B cell (primary cell): ENCODE results near the gene FOXE3. TPM values are rescaled to one million over a fixed set of nuclear protein-coding genes. Genes with fewer than 3 reads are reported as not detected.
A peak's percentile ranks its signal among the peaks of the same experiment; 100 is the strongest.

Experiments
- ATAC-seq: fragments of 200-7000 bp; cut with Tn5 transposase; one replicate; pipeline ENCODE4 v1.10.0; 2021; ENCODE audit warnings: low read depth, mild to moderate bottlenecking, moderate number of reproducible peaks, moderate library complexity
- CTCF ChIA-PET: fragments of 350-600 bp; sonication (Branson Sonifier 250); formaldehyde crosslinking; loops from one replicate; lab custom pipeline; 2021; ENCODE audit warnings: antibody characterized with exemption, inconsistent platforms; lab: Charles Lee
- POLR2A ChIA-PET: fragments of 350-600 bp; sonication (Branson Sonifier 250); formaldehyde crosslinking; loops from one replicate; lab custom pipeline; 2021; ENCODE audit warnings: antibody characterized with exemption; lab: Charles Lee
- DNase-seq: peaks from one replicate; pipeline ENCODE4 v3.0.0; 2013
- H2AFZ ChIP-seq: 2 replicates; pipeline ENCODE4 v1.6.1; 2012; ENCODE audit warnings: mild to moderate bottlenecking, low read depth, low read length; ENCODE audit not compliant: insufficient read depth, poor library complexity, severe bottlenecking
- H3K27ac ChIP-seq, 2 donors: 1 replicate in 1 of 2; 2 replicates in 1 of 2; pipeline ENCODE4 v1.5.1; 2012 to 2013; ENCODE audit warnings: low read length in 2 of 2, mild to moderate bottlenecking in 2 of 2, moderate library complexity in 1 of 2
- H3K27me3 ChIP-seq, 4 experiments: fragments of 200-600 bp in 1 of 4; sonication (generic) in 1 of 4; replicated peaks in 1 of 4; 1 replicate in 2 of 4; 2 replicates in 2 of 4; pipeline versions ENCODE4 v1.6.1 to v1.7.0; 2013 to 2016; ENCODE audit warnings: low read length in 3 of 4, mild to moderate bottlenecking in 2 of 4, mixed read lengths in 1 of 4, moderate library complexity in 1 of 4; ENCODE audit not compliant: insufficient read depth in 4 of 4, control insufficient read depth in 3 of 4; ENCODE audit errors: control extremely low read depth in 1 of 4
- H3K36me3 ChIP-seq, 2 experiments: replicated peaks in 1 of 2; 1 replicate in 1 of 2; 2 replicates in 1 of 2; pipeline versions ENCODE4 v1.6.1 to v1.7.1; 2013; ENCODE audit warnings: low read length in 1 of 2; ENCODE audit not compliant: insufficient read depth in 2 of 2, control insufficient read depth in 1 of 2; ENCODE audit errors: control extremely low read depth in 1 of 2, extremely low read depth in 1 of 2
- H3K4me1 ChIP-seq, 2 donors: fragments of 200-600 bp in 1 of 2; sonication (generic) in 1 of 2; 1 replicate in 1 of 2; 2 replicates in 1 of 2; pipeline versions ENCODE4 v1.5.1 to v1.6.1; 2013 to 2017; ENCODE audit warnings: low read length in 2 of 2; ENCODE audit not compliant: control insufficient read depth in 2 of 2, insufficient read depth in 2 of 2
- H3K4me2 ChIP-seq: replicated peaks from 2 replicates; pipeline ENCODE3; 2012; ENCODE audit warnings: mild to moderate bottlenecking, low read depth, low read length; ENCODE audit not compliant: poor library complexity, severe bottlenecking
- H3K4me3 ChIP-seq, 5 experiments: fragments of 200-600 bp in 1 of 5; sonication (generic) in 1 of 5; 1 replicate in 3 of 5; 2 replicates in 2 of 5; pipeline versions ENCODE4 v1.5.1 to v1.7.0; 2011 to 2016; ENCODE audit warnings: low read length in 4 of 5, mild to moderate bottlenecking in 4 of 5, low read depth in 2 of 5, control low read depth in 1 of 5, moderate library complexity in 1 of 5; ENCODE audit not compliant: insufficient read depth in 1 of 5; ENCODE audit errors: control extremely low read depth in 1 of 5, extremely low read depth in 1 of 5
- H3K79me2 ChIP-seq: fragments of 200-600 bp; sonication (generic); one replicate; pipeline ENCODE4 v1.6.0; 2016; ENCODE audit warnings: low read length; ENCODE audit not compliant: control insufficient read depth, insufficient read depth
- H3K9ac ChIP-seq: fragments of 200-600 bp; sonication (generic); 2 replicates; pipeline ENCODE4 v1.6.1; 2017; ENCODE audit warnings: mild to moderate bottlenecking, low read length, moderate library complexity
- H3K9me3 ChIP-seq, 3 donors: one replicate each; pipeline versions ENCODE4 v1.6.1 to v1.7.1; 2013; ENCODE audit warnings: low read length in 2 of 3; ENCODE audit not compliant: control insufficient read depth in 2 of 3, insufficient read depth in 1 of 3; ENCODE audit errors: control extremely low read depth in 1 of 3
- H4K20me1 ChIP-seq: 2 replicates; pipeline ENCODE4 v1.6.0; 2012; ENCODE audit warnings: mild to moderate bottlenecking, low read length; ENCODE audit not compliant: insufficient read depth, control insufficient read depth, poor library complexity, severe bottlenecking
- H3K27ac Mint-ChIP-seq: one replicate; pipeline ENCODE4 v1.8.0; 2021; ENCODE audit warnings: mixed read lengths
- H3K27me3 Mint-ChIP-seq: one replicate; pipeline ENCODE4 v1.8.0; 2021; ENCODE audit warnings: mixed read lengths
- H3K4me1 Mint-ChIP-seq: one replicate; pipeline ENCODE4 v1.8.0; 2021; ENCODE audit warnings: mixed read lengths
- H3K4me3 Mint-ChIP-seq: one replicate; pipeline ENCODE4 v1.8.0; 2021; ENCODE audit warnings: mixed read lengths
- H3K9me3 Mint-ChIP-seq: one replicate; pipeline ENCODE4 v1.8.0; 2022; ENCODE audit warnings: mixed read lengths; ENCODE audit not compliant: insufficient read depth
- EZH2 ChIP-seq: IDR thresholded peaks from 2 replicates; pipeline ENCODE4 v1.6.1; 2012; ENCODE audit warnings: borderline replicate concordance, low read depth, mild to moderate bottlenecking, moderate library complexity, low read length; ENCODE audit not compliant: insufficient read depth, poor library complexity, severe bottlenecking
- WGBS: methylation state at CpG from one replicate; pipeline ENCODE4 v1.1.5; 2013; ENCODE audit warnings: missing lambda C conversion rate; ENCODE audit not compliant: insufficient coverage; 5-methylcytosine and 5-hydroxymethylcytosine counted together
- intact Hi-C: fragments of 100-400 bp; cut with micrococcal nuclease; formaldehyde crosslinking; loops from one replicate; pipeline ENCODE4 v1.10.0; 2022
- polyA plus RNA-seq: library from polyadenylated mRNA; depleted of rRNA; stranded (reverse); fragments of >200 nt; gene quantifications from 2 replicates; pipeline ENCODE4 v1.2.3, GENCODE V29; 2012
- total RNA-seq, 2 donors: library from RNA; stranded (reverse); fragments of 120-200 nt in 1 of 2; gene quantifications; 1 replicate in 1 of 2; 2 replicates in 1 of 2; pipeline versions ENCODE4 v1.2.3 to v1.2.4, GENCODE V29; 2013 to 2022
- TF ChIP-seq, protein P1 (sequence below): fragments of 200-600 bp; IDR thresholded peaks from one replicate; pipeline ENCODE4 v1.8.0; 2022; ENCODE audit warnings: antibody characterized with exemption, mild to moderate bottlenecking

Gene FOXE3
- total and polyA plus RNA-seq, 2 donors (not counting 1 experiment from before 2014, with no cell fraction given), result not detected

- Histone ChIP-seq H3K4me1 (peaks cover 26 to 44% of the 10 kb centered on the region in 2 donors), H3K27ac (no peak overlapping the region), H4K20me1 (no peaks in the 10 kb centered on the region), H3K9ac (no peak overlapping the region), H3K27me3 (peaks cover 1 to 96% (median 76%) of the 10 kb centered on the region in 4 experiments), H3K4me3 (no peak overlapping the region), H3K4me2 (peak overlapping the region; percentile 65), H3K79me2 (no peaks in the 10 kb centered on the region), H2AFZ (no peak overlapping the region), H3K36me3 (no peaks in the 10 kb centered on the region), H3K9me3 (peaks cover 0 to 53% (median 15%) of the 10 kb centered on the region in 3 donors)
- Mint-ChIP-seq H3K9me3 (peaks cover 4% of the 10 kb centered on the region), H3K4me1 (peaks cover 16% of the 10 kb centered on the region), H3K27ac (peak overlapping the region; percentile 54), H3K27me3 (peaks cover 41% of the 10 kb centered on the region), H3K4me3 (peak overlapping the region; percentile 69)
- WGBS, result 17% methylated on average over 15 of the region's 15 CpGs
- intact Hi-C loops, result no loop called here
- DNase-seq (no peak), ATAC-seq (no peak)
- CTCF ChIA-PET, result no interaction called here
- TF ChIP-seq EZH2, result no peak
- TF ChIP-seq, protein P1, sequence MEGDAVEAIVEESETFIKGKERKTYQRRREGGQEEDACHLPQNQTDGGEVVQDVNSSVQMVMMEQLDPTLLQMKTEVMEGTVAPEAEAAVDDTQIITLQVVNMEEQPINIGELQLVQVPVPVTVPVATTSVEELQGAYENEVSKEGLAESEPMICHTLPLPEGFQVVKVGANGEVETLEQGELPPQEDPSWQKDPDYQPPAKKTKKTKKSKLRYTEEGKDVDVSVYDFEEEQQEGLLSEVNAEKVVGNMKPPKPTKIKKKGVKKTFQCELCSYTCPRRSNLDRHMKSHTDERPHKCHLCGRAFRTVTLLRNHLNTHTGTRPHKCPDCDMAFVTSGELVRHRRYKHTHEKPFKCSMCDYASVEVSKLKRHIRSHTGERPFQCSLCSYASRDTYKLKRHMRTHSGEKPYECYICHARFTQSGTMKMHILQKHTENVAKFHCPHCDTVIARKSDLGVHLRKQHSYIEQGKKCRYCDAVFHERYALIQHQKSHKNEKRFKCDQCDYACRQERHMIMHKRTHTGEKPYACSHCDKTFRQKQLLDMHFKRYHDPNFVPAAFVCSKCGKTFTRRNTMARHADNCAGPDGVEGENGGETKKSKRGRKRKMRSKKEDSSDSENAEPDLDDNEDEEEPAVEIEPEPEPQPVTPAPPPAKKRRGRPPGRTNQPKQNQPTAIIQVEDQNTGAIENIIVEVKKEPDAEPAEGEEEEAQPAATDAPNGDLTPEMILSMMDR, result no peak
- POLR2A ChIA-PET, result no interaction called here
These were observed 28.1 kb downstream of the FOXE3 start for GRCh38 chr1:47444297-47444561.

- Histone ChIP-seq H3K36me3 (no peaks in the 10 kb centered on the region), H3K4me2 (peak overlapping the region; percentile 65), H3K4me1 (peaks cover 26 to 42% of the 10 kb centered on the region in 2 donors), H4K20me1 (no peaks in the 10 kb centered on the region), H3K4me3 (peak overlapping the region in 2 of 5 experiments; percentile 32 to 41), H3K79me2 (no peaks in the 10 kb centered on the region), H2AFZ (peak overlapping the region; percentile 17), H3K27me3 (peaks cover 1 to 96% (median 76%) of the 10 kb centered on the region in 4 experiments), H3K9me3 (peaks cover 0 to 53% (median 15%) of the 10 kb centered on the region in 3 donors), H3K27ac (no peak overlapping the region), H3K9ac (peak overlapping the region; percentile 27)
- WGBS, result 8% methylated on average over 73 of the region's 73 CpGs
- CTCF ChIA-PET, result no interaction called here
- peak overlapping the region; percentile 56 for H3K27ac Mint-ChIP-seq
- DNase-seq, result peak; percentile 66
- TF ChIP-seq, protein P1, result no peak
- TF ChIP-seq EZH2, result peak; percentile 95
- peaks cover 13% of the 10 kb centered on the region for H3K4me1 Mint-ChIP-seq
- peak; percentile 17 for ATAC-seq
- POLR2A ChIA-PET, result no interaction called here
- peaks cover 47% of the 10 kb centered on the region for H3K27me3 Mint-ChIP-seq
- intact Hi-C loops, result no loop called here
- H3K4me3 Mint-ChIP-seq, result peak overlapping the region; percentile 69
- peaks cover 4% of the 10 kb centered on the region for H3K9me3 Mint-ChIP-seq
These were observed 28.7 kb downstream of the FOXE3 start for GRCh38 chr1:47444562-47445465.
